Activated CD8-positive, alpha-beta memory T cell treated with anti-CD3 and anti-CD28 coated beads for 36 hours (primary cell): Measurements from ENCODE around the gene SLC25A34. TPM values are rescaled to one million over a fixed set of nuclear protein-coding genes. Genes with fewer than 3 reads are reported as not detected.

Source experiments
- CTCF ChIA-PET: fragments of 350-600 bp; sonication (Branson Sonifier 250); formaldehyde crosslinking; loops from one replicate; lab custom pipeline; 2021; ENCODE audit warnings: antibody characterized with exemption; lab: Charles Lee
- POLR2A ChIA-PET: fragments of 350-600 bp; sonication (Branson Sonifier 250); formaldehyde crosslinking; loops from one replicate; lab custom pipeline; 2021; ENCODE audit warnings: antibody characterized with exemption; lab: Charles Lee
- total RNA-seq, 2 experiments: library from RNA; stranded (reverse); gene quantifications; one replicate each; pipeline ENCODE4 v1.2.3, GENCODE V29; 2021

SLC25A34 gene
- total RNA-seq, 2 experiments from 2014 or later: 0.75 to 0.80 TPM

- POLR2A ChIA-PET: interaction anchor here (0.5 to 0.6 kb wide), 2 partner anchors 145 to 674 kb away, joined by 3 to 4 read pairs; no protein-coding TSS in a partner anchor
- CTCF ChIA-PET: interaction anchor here (0.7 to 2.6 kb wide), 3 partner anchors 32 to 440 kb away, joined by 4 to 8 read pairs (median 4); no protein-coding TSS in a partner anchor
These were observed 24.6 kb downstream of the SLC25A34 start for GRCh38 chr1:15760520-15761211.

GRCh38 chr1:15761366-15762128, 25.5 kb downstream of the SLC25A34 start:
- POLR2A ChIA-PET: no interaction called here
- CTCF ChIA-PET: interaction anchor here (0.7 to 2.6 kb wide), 2 partner anchors 31 to 281 kb away, joined by 3 to 8 read pairs; no protein-coding TSS in a partner anchor

- ChIA-PET POLR2A (no interaction called here), CTCF (interaction anchor here (0.7 kb wide), 1 partner anchor 282 kb away, joined by 3 read pairs; no protein-coding TSS in a partner anchor)
These were observed 26.5 kb downstream of the SLC25A34 start for GRCh38 chr1:15762546-15762945.

- CTCF ChIA-PET: no interaction called here
- POLR2A ChIA-PET: no interaction called here
These were observed 28.3 kb downstream of the SLC25A34 start for GRCh38 chr1:15764269-15764764.

DNA sequence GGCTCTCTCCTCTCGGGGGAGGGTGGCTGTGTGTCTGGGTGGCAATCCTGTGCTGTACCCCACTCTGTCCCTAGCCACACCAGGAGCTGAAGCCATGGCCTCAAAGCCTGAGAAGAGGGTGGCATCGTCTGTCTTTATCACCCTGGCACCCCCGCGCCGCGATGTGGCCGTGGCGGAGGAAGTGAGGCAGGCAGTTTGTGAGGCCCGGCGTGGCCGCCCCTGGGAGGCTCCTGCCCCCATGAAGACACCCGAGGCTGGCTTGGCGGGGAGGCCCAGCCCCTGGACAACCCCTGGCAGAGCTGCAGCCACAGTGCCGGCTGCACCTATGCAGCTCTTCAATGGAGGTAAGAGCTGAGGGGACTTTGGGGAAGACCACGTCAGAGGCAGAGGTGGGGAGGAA, 28.8 kb downstream of the SLC25A34 start:
- ChIA-PET POLR2A (no interaction called here), CTCF (no interaction called here)

DNA sequence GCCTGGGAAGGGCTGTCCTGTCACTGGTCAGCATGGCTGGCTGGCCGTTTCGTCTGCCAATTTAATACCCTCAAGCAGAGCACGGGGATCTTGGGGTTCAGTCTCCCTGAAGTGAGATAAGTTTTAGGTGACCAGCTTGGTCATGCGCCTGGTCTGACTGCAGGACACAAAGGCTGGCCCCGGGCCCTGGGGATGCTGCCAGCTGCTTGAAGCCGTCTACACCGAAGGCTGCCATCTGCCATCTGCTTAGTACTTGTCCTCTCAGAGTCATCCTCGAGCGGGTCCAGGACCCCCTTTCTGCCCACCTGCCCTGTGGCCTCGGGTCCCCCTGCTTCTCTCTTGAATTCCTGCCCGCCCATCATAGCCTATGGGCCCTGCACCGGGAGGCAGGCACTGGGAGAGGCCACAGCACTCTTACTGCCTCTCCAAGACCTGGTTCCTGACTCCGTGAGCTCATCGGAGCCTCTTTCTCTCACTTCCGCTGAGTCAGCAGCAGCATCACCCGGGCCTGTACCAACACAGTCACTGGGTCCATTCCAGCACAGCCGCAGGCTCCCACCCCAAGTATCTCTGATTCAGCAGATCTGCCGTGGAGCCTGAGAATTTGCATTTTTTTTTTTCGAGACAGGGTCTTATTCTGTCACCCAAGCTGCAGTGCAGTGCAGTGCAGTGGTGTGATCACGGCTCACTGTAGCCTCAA, 29.6 kb downstream of the SLC25A34 start:
- ChIA-PET POLR2A (interaction anchor here (0.6 to 0.7 kb wide), 2 partner anchors 123 to 545 kb away, joined by 3 to 4 read pairs; no protein-coding TSS in a partner anchor), CTCF (interaction anchor here (0.6 kb wide), 1 partner anchor 352 kb away, joined by 3 read pairs; no protein-coding TSS in a partner anchor)

DNA sequence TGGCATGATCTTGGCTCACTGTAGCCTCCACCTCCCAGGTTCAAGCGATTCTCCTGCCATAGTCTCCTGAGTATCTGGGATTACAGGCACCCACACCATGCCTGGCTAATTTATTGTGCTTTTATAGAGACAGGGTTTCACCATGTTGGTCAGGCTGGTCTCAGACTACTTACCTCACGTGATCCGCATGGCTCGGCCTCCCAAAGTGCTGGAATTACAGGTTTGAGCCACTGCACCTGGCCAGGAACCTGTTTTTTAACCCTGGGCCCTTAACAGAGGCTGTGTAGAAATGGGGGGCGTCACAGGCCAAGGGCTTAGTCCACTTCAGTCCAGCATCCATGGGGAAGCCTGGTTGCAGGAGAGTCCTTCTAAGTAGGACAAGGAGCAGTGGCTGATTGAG, 31.9 kb downstream of the SLC25A34 start:
- ChIA-PET POLR2A (no interaction called here), CTCF (no interaction called here)

DNA sequence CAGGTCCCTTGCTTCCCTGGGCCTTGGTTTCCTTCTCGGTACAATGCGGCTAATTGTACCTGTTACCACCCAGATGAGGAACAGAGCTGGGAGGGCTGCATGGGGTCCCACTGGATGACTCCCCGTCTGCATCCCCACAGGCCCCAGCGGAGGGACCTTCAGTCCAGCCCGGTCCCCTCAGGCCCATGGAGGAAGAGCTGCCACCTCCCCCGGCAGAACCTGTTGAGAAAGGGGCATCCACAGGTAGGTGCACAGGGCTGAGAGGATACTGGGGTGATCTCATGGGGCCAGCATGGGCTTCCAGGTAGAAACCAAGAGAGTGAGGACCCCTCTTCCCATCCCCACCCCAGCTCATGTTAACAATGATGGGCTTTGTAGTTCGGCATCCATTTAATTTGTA, 32.3 kb downstream of the SLC25A34 start:
- ChIA-PET POLR2A (no interaction called here), CTCF (no interaction called here)

- ChIA-PET CTCF (no interaction called here), POLR2A (no interaction called here)
These were observed 34.4 kb downstream of the SLC25A34 start for GRCh38 chr1:15770313-15770962.

- POLR2A ChIA-PET: no interaction called here
- CTCF ChIA-PET: no interaction called here
These were observed 35.9 kb downstream of the SLC25A34 start for GRCh38 chr1:15771836-15772515.

GRCh38 chr1:15775706-15776105, 39.6 kb downstream of the SLC25A34 start:
- CTCF ChIA-PET: interaction anchor here (0.6 kb wide), 1 partner anchor 839 kb away, joined by 3 read pairs; no protein-coding TSS in a partner anchor
- POLR2A ChIA-PET: interaction anchor here (0.7 kb wide), 1 partner anchor 19 kb away, joined by 6 read pairs; no protein-coding TSS in a partner anchor

DNA sequence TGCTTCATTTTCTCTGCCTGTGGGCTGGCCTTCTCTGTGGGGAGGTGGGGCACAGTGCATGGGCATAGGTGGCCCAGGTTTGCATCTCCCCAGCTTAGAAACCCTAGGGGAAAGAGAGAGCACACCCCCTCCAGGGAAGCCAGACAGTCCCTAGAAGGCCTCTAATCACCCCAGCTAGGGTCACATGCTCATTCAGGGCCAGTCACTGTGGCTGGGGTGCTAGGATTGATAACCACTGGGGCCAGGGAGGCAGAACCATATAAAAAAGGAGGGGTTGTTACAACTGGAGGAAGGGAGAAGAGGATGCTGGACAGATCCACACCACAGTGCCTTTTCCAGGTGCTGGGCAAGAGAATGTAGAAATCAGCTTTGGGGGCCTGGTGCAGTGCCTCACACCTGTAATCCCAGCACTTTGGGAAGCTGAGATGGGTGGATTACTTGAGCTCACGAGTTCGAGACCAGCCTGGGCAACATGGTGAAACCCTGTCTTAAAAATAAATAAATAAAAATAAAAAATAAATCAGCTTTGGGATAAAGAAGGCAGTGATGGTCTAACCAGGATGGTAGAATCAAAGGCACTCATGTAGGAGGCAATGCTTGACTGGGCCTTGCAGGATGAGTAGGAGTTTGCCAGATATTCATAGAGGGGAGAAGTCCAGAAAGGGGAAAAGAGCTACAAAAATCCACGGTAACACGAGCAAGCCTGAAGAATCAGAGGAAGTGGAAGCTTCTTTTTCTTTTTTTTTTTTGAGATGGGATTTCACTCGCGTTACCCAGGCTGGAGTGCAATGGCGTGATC, 42.0 kb downstream of the SLC25A34 start:
- CTCF ChIA-PET: interaction anchor here (1.7 kb wide), 1 partner anchor 14 kb away, joined by 7 read pairs; no protein-coding TSS in a partner anchor
- POLR2A ChIA-PET: no interaction called here

DNA sequence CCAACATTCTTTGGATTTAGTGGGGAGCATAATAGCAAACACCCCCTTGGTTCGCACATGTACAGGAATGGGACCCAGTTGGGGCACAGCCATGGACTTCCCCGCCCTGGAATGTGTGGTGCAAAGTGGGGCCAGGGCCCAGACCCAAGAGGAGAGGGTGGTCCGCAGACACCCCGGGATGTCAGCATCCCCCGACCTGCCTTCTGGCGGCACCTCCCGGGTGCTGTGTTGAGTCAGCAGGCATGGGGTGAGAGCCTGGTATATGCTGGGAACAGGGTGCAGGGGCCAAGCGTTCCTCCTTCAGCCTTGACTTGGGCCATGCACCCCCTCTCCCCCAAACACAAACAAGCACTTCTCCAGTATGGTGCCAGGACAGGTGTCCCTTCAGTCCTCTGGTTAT, 49.6 kb downstream of the SLC25A34 start:
- ChIA-PET POLR2A (no interaction called here), CTCF (no interaction called here)

- CTCF ChIA-PET: no interaction called here
These were observed 50.5 kb downstream of the SLC25A34 start for GRCh38 chr1:15786581-15786980.

DNA sequence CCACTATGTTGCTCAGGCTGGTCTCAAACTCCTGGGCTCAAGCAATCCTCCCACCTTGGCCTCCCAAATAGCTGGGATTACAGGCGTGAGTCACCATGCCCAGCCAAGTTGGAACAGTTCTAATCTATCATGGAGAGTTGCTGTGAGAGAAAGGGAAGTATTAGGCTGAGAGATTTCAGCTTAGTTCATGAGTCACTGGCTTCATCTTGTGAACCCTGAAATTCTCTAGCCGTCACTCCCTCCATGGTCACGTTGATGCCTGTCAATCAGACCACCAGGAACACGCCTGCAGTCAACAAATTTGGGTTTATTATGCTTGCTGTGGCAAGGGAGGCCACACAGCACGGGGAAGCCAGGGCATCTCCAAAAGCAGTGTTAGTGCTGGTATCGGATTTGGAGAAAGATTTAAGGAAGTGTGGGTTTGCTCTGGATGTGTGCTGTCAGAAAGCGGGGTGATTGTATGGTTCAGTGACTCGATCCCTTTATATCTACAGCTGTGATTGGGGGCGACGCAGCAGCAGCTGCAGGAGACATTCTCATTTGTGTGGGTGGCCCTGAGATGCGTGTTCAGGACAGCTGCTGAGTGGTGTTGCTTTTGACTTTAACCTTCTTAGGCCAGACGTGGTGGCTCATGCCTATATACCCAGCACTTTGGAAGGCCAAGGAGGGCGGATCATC, 52.7 kb downstream of the SLC25A34 start:
- ChIA-PET POLR2A (no interaction called here), CTCF (no interaction called here)

More at GRCh38 chr1:15786581-15786980, 50.5 kb downstream of the SLC25A34 start:
- POLR2A ChIA-PET: no interaction called here
